Measurements from ENCODE around the gene CHCHD3.

- TF ChIP-seq CTCF (IDR thresholded peaks at IDR 0.05) (no peak), ZFX (IDR thresholded peaks at IDR 0.05; ENCODE audit: borderline replicate concordance) (no peak)
These were observed 83.1 kb downstream of the CHCHD3 start for GRCh38 chr7:132998763-132999162.

Measured in 22Rv1 (cell line).